ENCODE results near the gene GAPVD1.
"Not testable (repeated sequence)": the region's sequence is repeated elsewhere in the genome, so short reads cannot be mapped to it uniquely, and the experiment has no call there.

GAPVD1 gene

GRCh38 chr9:125312411-125312810 lies 50.8 kb downstream of the GAPVD1 start:
- no peak for DNase-seq

DNA sequence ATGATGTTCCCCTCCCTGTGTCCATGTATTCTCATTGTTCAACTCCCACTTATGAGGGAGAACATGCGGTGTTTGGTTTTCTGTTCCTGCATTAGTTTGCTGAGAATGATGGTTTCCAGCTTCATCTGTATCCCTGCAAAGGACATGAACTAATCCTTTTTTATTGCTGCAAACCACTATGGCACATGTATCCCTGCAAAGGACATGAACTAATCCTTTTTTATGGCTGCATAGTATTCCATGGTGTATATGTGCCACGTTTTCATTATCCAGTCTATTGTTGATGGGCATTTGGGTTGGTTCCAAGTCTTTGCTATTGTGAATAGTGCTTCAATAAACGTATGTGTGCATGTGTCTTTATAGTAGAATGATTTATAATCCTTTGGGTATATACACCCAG lies 54.7 kb downstream of the GAPVD1 start:
- DNase-seq = not testable (repeated sequence)

- no peak for DNase-seq
These were observed 56.1 kb downstream of the GAPVD1 start for GRCh38 chr9:125317704-125318103.

DNA sequence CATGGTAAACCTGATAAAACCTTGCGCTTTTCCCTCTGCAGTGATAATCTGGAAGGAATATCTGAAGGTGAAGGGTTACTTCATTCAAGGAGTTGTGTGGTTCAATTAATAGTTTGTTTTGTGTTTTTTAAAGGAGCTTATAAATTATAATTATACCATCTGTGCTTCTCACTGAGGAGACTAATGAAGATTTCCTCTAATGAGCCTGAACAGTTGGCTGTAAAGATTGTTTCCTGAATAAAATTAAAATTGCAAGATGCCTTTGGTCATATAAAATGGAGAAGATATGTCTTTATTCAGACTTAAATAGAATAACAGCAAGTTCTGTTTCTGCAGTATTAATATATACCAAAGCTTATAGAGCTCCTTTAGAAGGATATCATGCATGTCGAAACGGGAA lies 59.9 kb downstream of the GAPVD1 start:
- no peak for DNase-seq

GRCh38 chr9:125323615-125324014 lies 62.0 kb downstream of the GAPVD1 start:
- DNase-seq = no peak

DNA sequence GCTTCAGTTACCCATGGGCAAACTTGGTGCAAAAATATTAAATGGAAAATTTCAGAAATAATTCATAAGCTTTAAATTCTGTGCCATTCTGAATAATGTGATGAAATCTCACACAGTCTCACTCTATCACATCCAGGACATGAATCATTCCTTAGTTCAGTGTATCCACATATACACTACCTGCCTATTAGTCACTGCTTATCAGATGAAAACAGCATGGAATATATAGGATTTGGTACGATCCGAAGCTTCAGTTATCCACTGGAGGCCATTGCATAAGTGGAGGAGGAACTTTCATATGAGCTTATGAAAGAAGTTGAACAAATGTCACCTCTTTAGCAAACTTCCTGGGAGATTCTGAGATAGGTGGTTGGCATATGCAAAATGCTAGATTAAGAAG lies 64.2 kb downstream of the GAPVD1 start:
- DNase-seq = no peak

GRCh38 chr9:125329978-125330377 lies 68.4 kb downstream of the GAPVD1 start:
- no peak for DNase-seq

GRCh38 chr9:125330587-125330986 lies 69.0 kb downstream of the GAPVD1 start:
- DNase-seq = no peak

GRCh38 chr9:125332527-125332926 lies 70.9 kb downstream of the GAPVD1 start:
- no peak for DNase-seq

- no peak for DNase-seq
These were observed 75.6 kb downstream of the GAPVD1 start for GRCh38 chr9:125337236-125337635.

GRCh38 chr9:125338929-125339328 lies 77.3 kb downstream of the GAPVD1 start:
- no peak for DNase-seq

- DNase-seq = no peak
These were observed 79.9 kb downstream of the GAPVD1 start for GRCh38 chr9:125341566-125341965.

DNA sequence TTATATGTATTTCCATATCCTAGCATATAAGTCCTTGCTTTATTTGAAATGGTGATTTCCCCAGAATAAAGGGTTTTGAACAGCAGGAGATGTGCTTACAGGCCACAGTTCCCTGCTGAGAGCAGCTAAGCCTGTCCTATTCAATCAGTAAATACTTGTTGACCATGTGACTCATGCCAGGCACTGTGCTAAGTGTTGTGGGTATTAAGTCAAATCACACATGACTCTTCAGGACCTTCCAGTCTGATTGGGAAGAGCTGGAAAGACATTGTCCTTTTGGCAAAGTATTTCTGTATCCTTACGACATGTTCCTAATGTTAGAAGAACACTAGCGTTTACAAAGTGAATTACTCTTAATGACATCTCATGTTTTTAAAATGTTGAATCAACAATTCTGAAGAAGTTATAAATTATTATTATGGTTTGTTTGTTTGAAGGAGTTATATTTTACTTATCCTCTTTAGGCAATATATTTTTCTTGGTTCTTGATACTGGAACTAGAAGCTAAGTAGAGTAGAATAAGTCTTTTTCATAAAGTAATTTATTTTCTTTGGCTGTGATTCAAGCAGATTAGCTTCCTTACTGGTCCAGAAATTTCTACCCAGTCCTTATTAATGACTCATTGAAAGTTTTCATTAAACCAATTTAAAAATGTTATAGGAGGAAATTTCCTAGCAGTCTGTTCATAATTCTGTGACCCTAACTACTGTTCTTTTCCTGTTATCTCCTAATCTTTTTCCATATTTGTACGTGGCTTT lies 82.1 kb downstream of the GAPVD1 start:
- DNase-seq = no peak

- DNase-seq = no peak
These were observed 84.6 kb downstream of the GAPVD1 start for GRCh38 chr9:125346080-125346732.

- DNase-seq = no peak
These were observed 94.0 kb downstream of the GAPVD1 start for GRCh38 chr9:125355601-125356000.

- no peak for DNase-seq
These were observed 94.4 kb downstream of the GAPVD1 start for GRCh38 chr9:125356032-125356431.

DNA sequence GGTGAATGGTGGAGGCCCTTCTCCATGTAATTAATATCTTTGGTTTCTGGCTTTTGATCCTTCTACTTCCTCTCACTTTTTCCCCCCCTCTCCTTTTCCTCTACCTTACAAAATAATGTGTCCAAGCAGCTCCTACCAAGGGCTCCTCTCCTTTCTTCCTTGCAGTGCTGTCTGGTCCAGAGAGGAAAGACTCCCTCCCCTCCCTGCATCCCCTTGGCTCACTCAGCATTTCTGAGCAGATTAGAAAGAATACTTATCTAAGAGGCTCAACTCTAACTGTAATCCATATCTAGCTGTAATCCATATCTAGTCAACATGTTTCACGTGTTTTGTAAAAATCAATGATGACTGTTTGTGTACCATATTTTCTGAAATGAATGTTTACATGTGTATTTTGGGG lies 97.4 kb downstream of the GAPVD1 start:
- DNase-seq = no peak

DNA sequence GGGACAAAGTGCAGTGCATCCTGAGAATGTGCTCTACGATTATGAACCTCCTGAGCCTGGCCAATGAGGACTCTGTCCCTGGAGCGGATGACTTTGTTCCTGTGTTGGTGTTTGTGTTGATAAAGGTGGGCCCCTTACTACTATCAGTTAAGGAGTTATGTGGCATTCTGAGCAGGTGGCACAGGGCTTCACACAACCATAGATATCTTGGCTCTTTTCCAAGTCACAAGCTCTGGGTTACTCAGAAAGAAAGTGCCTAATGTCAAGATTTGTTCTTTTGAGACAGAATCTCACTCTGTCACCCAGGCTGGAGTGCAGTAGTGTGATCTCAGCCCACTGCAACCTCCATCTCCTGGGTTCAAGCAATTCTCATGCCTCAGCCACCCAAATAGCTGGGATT lies 99.0 kb downstream of the GAPVD1 start:
- DNase-seq = no peak

GRCh38 chr9:125361837-125362531 lies 100.4 kb downstream of the GAPVD1 start:
- DNase-seq = peak; percentile 9

DNA sequence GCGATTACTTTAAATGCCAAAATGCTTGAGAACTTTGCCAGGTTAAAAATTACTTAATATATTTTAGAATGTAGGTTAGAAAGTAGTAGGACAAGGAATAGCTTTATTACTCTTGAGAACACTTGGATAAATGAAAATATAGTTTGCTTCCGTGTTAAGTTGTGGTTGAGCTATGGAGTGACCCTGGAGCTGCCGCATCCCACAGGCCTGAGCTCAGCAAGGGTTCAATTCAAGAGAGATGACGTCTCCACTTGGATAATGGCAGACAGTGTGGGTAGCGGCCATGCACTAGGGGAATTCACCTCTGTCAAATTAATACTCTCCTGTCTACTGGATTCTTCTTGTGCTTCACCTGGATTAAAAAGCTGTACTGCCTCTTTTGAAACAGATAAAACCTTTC lies 105.0 kb downstream of the GAPVD1 start:
- no peak for DNase-seq

DNA sequence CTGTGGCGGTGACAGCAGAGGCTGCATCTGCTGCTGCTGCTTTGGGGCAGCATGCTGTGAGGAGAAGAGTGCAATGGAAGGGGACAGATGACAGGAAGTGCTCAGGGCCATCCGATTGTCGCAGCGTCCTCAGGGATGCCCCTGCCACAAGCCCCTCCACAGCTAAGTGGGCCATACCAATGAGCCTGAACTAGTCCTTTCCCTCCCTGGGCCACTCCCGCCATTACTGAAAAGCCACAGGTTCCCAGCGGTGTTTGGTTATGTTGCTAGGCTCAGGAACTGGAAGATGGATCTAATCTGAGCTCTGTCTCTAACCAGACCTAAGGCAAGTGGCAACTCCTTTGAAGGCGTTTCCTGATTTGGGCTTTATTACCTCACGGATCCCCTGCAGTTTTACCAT lies 109.2 kb downstream of the GAPVD1 start:
- no peak for DNase-seq

- no peak for DNase-seq
These were observed 111.0 kb downstream of the GAPVD1 start for GRCh38 chr9:125372441-125373226.

Data from KG1 (cell line).